Measurements from ENCODE around the gene EP400. TPM values are rescaled to one million over a fixed set of nuclear protein-coding genes. Genes with fewer than 3 reads are reported as not detected.
A peak's percentile ranks its signal among the peaks of the same experiment; 100 is the strongest.
"Not testable (repeated sequence)": the region's sequence is repeated elsewhere in the genome, so short reads cannot be mapped to it uniquely, and the experiment has no call there.

EP400 gene
- polyA plus RNA-seq, 3 donors, result 39.4 to 46.1 (median 41.1) TPM

GRCh38 chr12:131942671-131943070 is 7.1 kb upstream of the EP400 start:
- DNase-seq (ENCODE audit: extremely low read depth in 1 of 11, low read depth in 9 of 11, low spot score in 4 of 11), result no peak

- DNase-seq (ENCODE audit: extremely low read depth in 1 of 11, low read depth in 9 of 11, low spot score in 4 of 11), result no peak
Measured at GRCh38 chr12:131943389-131943788, 6.4 kb upstream of the EP400 start.

- DNase-seq (ENCODE audit: extremely low read depth in 1 of 11, low read depth in 9 of 11, low spot score in 4 of 11), result no peak
Measured at GRCh38 chr12:131943876-131944275, 5.9 kb upstream of the EP400 start.

- DNase-seq (ENCODE audit: extremely low read depth in 1 of 11, low read depth in 9 of 11, low spot score in 4 of 11), result no peak
Measured at GRCh38 chr12:131944601-131945251, 5.0 kb upstream of the EP400 start.

GRCh38 chr12:131946757-131947156 is 3.0 kb upstream of the EP400 start:
- no peak for DNase-seq (ENCODE audit: extremely low read depth in 1 of 11, low read depth in 9 of 11, low spot score in 4 of 11)

- DNase-seq (ENCODE audit: extremely low read depth in 1 of 11, low read depth in 9 of 11, low spot score in 4 of 11), result no peak
Measured at GRCh38 chr12:131947482-131948027, 2.2 kb upstream of the EP400 start.

GRCh38 chr12:131948166-131948712 is 1.5 kb upstream of the EP400 start:
- DNase-seq (ENCODE audit: extremely low read depth in 1 of 11, low read depth in 9 of 11, low spot score in 4 of 11), result no peak

- not testable (repeated sequence) for DNase-seq (ENCODE audit: extremely low read depth in 1 of 11, low read depth in 9 of 11, low spot score in 4 of 11)
Measured at GRCh38 chr12:131948713-131949430, 870 bp upstream of the EP400 start.

- DNase-seq (ENCODE audit: extremely low read depth in 1 of 11, low read depth in 9 of 11, low spot score in 4 of 11), result peak in 1 of 11 donors; percentile 9
Measured at GRCh38 chr12:131950182-131950913, 606 bp downstream of the EP400 start.

GRCh38 chr12:131953810-131954209 is 4.1 kb downstream of the EP400 start:
- not testable (repeated sequence) for DNase-seq (ENCODE audit: extremely low read depth in 1 of 11, low read depth in 9 of 11, low spot score in 4 of 11)

- not testable (repeated sequence) for DNase-seq (ENCODE audit: extremely low read depth in 1 of 11, low read depth in 9 of 11, low spot score in 4 of 11)
Measured at GRCh38 chr12:131954460-131954859, 4.7 kb downstream of the EP400 start.

- DNase-seq (ENCODE audit: extremely low read depth in 1 of 11, low read depth in 9 of 11, low spot score in 4 of 11), result no peak
Measured at GRCh38 chr12:131959116-131959515, 9.4 kb downstream of the EP400 start.

GRCh38 chr12:131959641-131960589 is 10.2 kb downstream of the EP400 start:
- DNase-seq (ENCODE audit: extremely low read depth in 1 of 11, low read depth in 9 of 11, low spot score in 4 of 11), result no peak

- DNase-seq (ENCODE audit: extremely low read depth in 1 of 11, low read depth in 9 of 11, low spot score in 4 of 11), result not testable (repeated sequence)
Measured at GRCh38 chr12:131960590-131961325, 11.0 kb downstream of the EP400 start.

- DNase-seq (ENCODE audit: extremely low read depth in 1 of 11, low read depth in 9 of 11, low spot score in 4 of 11), result not testable (repeated sequence)
Measured at GRCh38 chr12:131961328-131961727, 11.6 kb downstream of the EP400 start.

- no peak for DNase-seq (ENCODE audit: extremely low read depth in 1 of 11, low read depth in 9 of 11, low spot score in 4 of 11)
Measured at GRCh38 chr12:131962069-131962468, 12.3 kb downstream of the EP400 start.

GRCh38 chr12:131963381-131963780 is 13.6 kb downstream of the EP400 start:
- DNase-seq (ENCODE audit: extremely low read depth in 1 of 11, low read depth in 9 of 11, low spot score in 4 of 11), result no peak

GRCh38 chr12:131965073-131965472 is 15.3 kb downstream of the EP400 start:
- DNase-seq (ENCODE audit: extremely low read depth in 1 of 11, low read depth in 9 of 11, low spot score in 4 of 11), result no peak

Data from renal cortex interstitium (tissue), 11 donors.